Gastroesophageal sphincter (tissue), 4 donors: Measurements from ENCODE around the gene KIAA1217. TPM values are rescaled to one million over a fixed set of nuclear protein-coding genes. Genes with fewer than 3 reads are reported as not detected.

ENCODE experiments used
- ATAC-seq: fragments of 150-250 bp; one replicate; pipeline ENCODE4 v1.9.1; 2016; ENCODE audit warnings: mild to moderate bottlenecking, moderate library complexity
- H3K27ac ChIP-seq, 4 donors: fragments of 200-600 bp; sonication (generic) in 3 of 4; 1 replicate in 3 of 4; 2 replicates in 1 of 4; pipeline ENCODE4 v1.5.1; 2016 to 2019
- H3K27me3 ChIP-seq: fragments of 200-600 bp; sonication (generic); one replicate; pipeline ENCODE4 v1.5.1; 2019
- H3K36me3 ChIP-seq, 2 donors: fragments of 200-600 bp; sonication (generic); one replicate each; pipeline ENCODE4 v1.5.1; 2019; ENCODE audit warnings: control low read depth in 1 of 2
- H3K4me1 ChIP-seq, 3 donors: fragments of 200-600 bp; sonication (generic); 1 replicate in 2 of 3; 2 replicates in 1 of 3; pipeline ENCODE4 v1.5.1; 2016 to 2019; ENCODE audit warnings: control low read depth in 2 of 3
- H3K4me3 ChIP-seq, 2 donors: fragments of 200-600 bp; sonication (generic); one replicate each; pipeline ENCODE4 v1.5.1; 2019; ENCODE audit warnings: mild to moderate bottlenecking in 1 of 2, moderate library complexity in 1 of 2
- H3K9me3 ChIP-seq, 3 donors: fragments of 200-600 bp; sonication (generic); one replicate each; pipeline ENCODE4 v1.5.1; 2017 to 2019; ENCODE audit warnings: control low read depth in 2 of 3
- EP300 ChIP-seq: sonication (generic); formaldehyde crosslinking; IDR thresholded peaks from one replicate; pipeline ENCODE4 v1.6.1; 2017; ENCODE audit warnings: antibody characterized with exemption, mild to moderate bottlenecking
- POLR2A ChIP-seq, 2 donors: fragments of 450-650 bp; IDR thresholded peaks; one replicate each; pipeline ENCODE4 v1.6.1; 2017; ENCODE audit warnings: antibody characterized with exemption in 2 of 2, mild to moderate bottlenecking in 2 of 2, moderate library complexity in 1 of 2
- POLR2AphosphoS5 ChIP-seq: sonication (generic); formaldehyde crosslinking; IDR thresholded peaks from one replicate; pipeline ENCODE4 v1.6.1; 2017; ENCODE audit warnings: antibody characterized with exemption
- WGBS, 2 donors: methylation state at CpG; one replicate each; pipeline ENCODE4 v1.1.5; 2018; ENCODE audit warnings: low coverage in 1 of 2; 5-methylcytosine and 5-hydroxymethylcytosine counted together
- total RNA-seq, 4 donors: library from RNA; depleted of rRNA; stranded (reverse); fragments of >200 nt; gene quantifications; one replicate each; pipeline ENCODE4 v1.1.0, GENCODE V29; 2016
- TF ChIP-seq, protein P1 (sequence below), 4 experiments: fragments of 200-600 bp in 2 of 4; fragments of 450-650 bp in 2 of 4; sonication (generic) in 1 of 4; IDR thresholded peaks; one replicate each; pipeline ENCODE4 v1.5.1; 2017 to 2019; ENCODE audit warnings: antibody characterized with exemption in 4 of 4, mild to moderate bottlenecking in 2 of 4, moderate library complexity in 2 of 4

Gene KIAA1217
- total RNA-seq, 4 donors from 2014 or later = 9.7 to 15.3 (median 12.7) TPM

DNA sequence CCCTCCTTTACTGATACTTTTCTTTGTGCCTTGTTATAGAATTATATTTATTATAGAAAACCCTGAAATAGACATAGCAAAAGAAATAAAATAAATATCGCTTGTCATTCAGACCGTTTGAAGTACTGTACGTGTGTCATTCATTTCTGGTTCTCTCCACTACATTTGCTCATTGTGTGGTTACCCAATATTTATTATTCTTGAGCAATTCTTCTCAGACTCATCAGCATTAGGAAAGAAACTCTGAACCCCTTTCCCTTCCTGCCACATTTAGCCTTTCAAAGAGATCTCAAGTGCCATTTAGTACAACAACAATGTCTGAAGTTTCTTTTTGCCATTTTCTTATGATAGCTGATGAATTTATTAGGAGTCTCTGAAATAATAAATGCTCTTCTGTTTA lies 154.1 kb downstream of the KIAA1217 start:
- WGBS, 2 donors = 62 to 83% methylated on average over 3 of the region's 3 CpGs
- Histone ChIP-seq H3K9me3 (no peaks in the 10 kb centered on the region), H3K4me3 (no peak overlapping the region), H3K27me3 (no peaks in the 10 kb centered on the region), H3K36me3 (no peaks in the 10 kb centered on the region), H3K4me1 (no peaks in the 10 kb centered on the region), H3K27ac (no peak overlapping the region)
- ATAC-seq = no peak
- TF ChIP-seq, protein P1, sequence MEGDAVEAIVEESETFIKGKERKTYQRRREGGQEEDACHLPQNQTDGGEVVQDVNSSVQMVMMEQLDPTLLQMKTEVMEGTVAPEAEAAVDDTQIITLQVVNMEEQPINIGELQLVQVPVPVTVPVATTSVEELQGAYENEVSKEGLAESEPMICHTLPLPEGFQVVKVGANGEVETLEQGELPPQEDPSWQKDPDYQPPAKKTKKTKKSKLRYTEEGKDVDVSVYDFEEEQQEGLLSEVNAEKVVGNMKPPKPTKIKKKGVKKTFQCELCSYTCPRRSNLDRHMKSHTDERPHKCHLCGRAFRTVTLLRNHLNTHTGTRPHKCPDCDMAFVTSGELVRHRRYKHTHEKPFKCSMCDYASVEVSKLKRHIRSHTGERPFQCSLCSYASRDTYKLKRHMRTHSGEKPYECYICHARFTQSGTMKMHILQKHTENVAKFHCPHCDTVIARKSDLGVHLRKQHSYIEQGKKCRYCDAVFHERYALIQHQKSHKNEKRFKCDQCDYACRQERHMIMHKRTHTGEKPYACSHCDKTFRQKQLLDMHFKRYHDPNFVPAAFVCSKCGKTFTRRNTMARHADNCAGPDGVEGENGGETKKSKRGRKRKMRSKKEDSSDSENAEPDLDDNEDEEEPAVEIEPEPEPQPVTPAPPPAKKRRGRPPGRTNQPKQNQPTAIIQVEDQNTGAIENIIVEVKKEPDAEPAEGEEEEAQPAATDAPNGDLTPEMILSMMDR (IDR thresholded peaks at IDR 0.05) = no peak
- no peak for TF ChIP-seq POLR2AphosphoS5

DNA sequence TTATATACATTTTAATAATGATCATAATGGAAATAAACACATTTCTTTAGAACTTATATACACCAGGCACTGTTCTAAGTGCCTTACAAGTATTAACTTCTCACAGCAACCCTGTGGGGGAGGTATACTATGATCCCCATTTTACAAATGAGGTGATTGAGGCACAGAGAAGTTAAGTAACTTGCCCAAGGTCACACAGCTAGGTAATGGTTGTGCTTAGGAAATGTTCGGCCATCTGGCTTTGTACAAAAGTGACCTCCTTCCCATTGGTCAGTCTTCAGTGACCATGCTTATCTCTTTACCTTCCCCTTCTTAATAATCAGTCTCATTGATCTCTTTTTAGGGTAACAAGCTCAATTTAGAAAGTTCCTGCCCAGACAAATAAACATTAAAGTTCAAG lies 158.8 kb downstream of the KIAA1217 start:
- 86 to 93% methylated on average over 1 of the region's 1 CpG for WGBS, 2 donors
- no peak overlapping the region for H3K27ac ChIP-seq
- no peaks in the 10 kb centered on the region for H3K4me1 ChIP-seq
- ATAC-seq = no peak
- H3K36me3 ChIP-seq = no peaks in the 10 kb centered on the region
- no peak overlapping the region for H3K4me3 ChIP-seq
- no peak for TF ChIP-seq POLR2AphosphoS5
- TF ChIP-seq EP300 = no peak
- no peak for TF ChIP-seq POLR2A (IDR thresholded peaks at IDR 0.05)
- TF ChIP-seq, protein P1 (IDR thresholded peaks at IDR 0.05) = no peak
- H3K27me3 ChIP-seq = no peaks in the 10 kb centered on the region
- H3K9me3 ChIP-seq = no peaks in the 10 kb centered on the region

DNA sequence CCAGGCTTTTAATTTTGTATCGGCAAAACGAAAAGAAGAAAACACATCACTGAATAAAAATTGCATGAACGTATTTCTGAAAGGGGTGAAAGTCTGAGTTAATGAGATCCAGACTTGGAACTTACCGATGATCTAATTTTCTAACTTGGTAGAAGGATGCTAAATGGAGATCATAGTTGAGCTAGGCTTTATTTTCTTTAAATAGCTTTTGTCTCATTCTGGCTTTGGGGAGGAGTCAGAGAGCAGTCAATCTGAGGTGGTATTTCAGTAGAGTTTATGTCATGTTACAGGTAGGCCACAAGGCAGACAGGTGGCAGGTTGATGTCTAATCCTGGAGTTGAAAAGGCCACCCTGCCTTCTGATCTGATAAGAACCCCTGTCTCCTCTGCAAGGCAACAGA lies 161.9 kb downstream of the KIAA1217 start:
- H3K4me1 ChIP-seq = no peaks in the 10 kb centered on the region
- no peak for TF ChIP-seq POLR2AphosphoS5
- TF ChIP-seq, protein P1 (IDR thresholded peaks at IDR 0.05) = no peak
- TF ChIP-seq POLR2A (IDR thresholded peaks at IDR 0.05) = no peak
- TF ChIP-seq EP300 = no peak
- H3K4me3 ChIP-seq = no peak overlapping the region
- no peaks in the 10 kb centered on the region for H3K9me3 ChIP-seq
- 72 to 92% methylated on average over 3 to 4 of the region's 4 CpGs for WGBS, 2 donors
- H3K27ac ChIP-seq = no peak overlapping the region
- no peak for ATAC-seq
- H3K27me3 ChIP-seq = no peaks in the 10 kb centered on the region
- H3K36me3 ChIP-seq = no peaks in the 10 kb centered on the region

DNA sequence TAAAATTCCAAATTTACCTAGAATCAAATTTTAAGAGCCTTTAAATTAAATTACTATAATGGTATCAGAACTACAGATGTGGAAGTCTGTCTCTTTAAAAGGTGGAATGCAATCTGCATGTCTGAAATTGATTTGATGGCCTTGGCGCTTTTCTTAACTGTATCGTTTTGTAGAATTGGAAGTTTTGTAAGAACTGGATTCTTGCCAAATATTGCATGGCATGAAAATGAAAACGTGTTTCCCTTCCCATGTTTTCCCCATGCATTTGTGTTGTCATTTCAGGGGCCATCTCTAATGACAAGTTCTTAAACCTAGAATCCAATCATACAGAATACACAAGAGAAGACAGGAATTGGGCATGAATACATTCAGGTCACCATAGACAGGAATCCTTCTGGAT lies 162.5 kb downstream of the KIAA1217 start:
- no peaks in the 10 kb centered on the region for H3K36me3 ChIP-seq
- H3K4me3 ChIP-seq = no peak overlapping the region
- no peak overlapping the region for H3K27ac ChIP-seq
- ATAC-seq = no peak
- TF ChIP-seq POLR2AphosphoS5 (no peak), POLR2A (IDR thresholded peaks at IDR 0.05) (no peak)
- TF ChIP-seq, protein P1 (IDR thresholded peaks at IDR 0.05) = no peak
- H3K27me3 ChIP-seq = no peaks in the 10 kb centered on the region
- no peaks in the 10 kb centered on the region for H3K9me3 ChIP-seq
- H3K4me1 ChIP-seq = no peaks in the 10 kb centered on the region
- WGBS, 2 donors = 61% methylated on average over 3 of the region's 3 CpGs; no CpG with 5 or more reads in 1 of the 2 donors

DNA sequence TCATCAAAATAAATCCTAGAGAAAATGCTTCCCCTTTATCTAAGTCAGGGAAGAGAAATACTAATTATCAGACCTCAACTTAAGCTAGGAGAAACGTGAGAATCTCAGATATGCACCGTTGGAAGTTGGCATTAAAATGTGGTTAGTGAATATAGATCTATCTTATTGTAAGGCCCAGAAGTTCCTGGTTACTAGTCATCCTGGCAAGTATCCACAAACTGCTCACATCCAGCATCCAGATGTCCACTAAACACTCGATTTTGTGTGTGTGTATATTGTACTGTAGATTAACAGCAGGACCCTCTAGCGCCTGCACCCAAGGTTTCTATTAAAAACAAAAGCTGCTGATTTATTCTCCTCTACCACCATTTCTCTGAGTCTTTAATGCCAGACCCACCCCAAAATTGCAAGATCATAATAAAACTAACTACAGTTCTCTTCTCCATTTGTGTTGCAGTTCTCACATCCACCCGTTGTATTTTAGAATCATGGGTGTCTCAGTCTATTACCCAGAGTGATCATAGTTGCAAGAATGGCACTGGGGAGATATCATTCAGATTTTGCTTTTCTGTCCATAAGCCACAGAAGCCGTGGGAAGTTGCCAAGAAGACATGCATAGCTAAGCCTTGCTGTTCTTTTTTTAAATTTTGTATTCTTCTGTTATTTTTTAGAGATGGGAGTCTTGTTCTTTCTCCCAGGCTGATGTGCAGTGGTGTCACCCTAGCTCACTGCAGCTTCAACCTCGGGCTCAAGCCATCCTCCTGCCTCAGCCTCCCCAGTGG lies 165.4 kb downstream of the KIAA1217 start:
- TF ChIP-seq, protein P1 (IDR thresholded peaks at IDR 0.05) = no peak
- TF ChIP-seq EP300 (no peak), POLR2AphosphoS5 (no peak), POLR2A (IDR thresholded peaks at IDR 0.05) (no peak)
- no peak overlapping the region for H3K4me3 ChIP-seq
- no peak overlapping the region for H3K27ac ChIP-seq
- ATAC-seq = no peak
- no peaks in the 10 kb centered on the region for H3K9me3 ChIP-seq
- H3K27me3 ChIP-seq = no peaks in the 10 kb centered on the region
- H3K4me1 ChIP-seq = no peaks in the 10 kb centered on the region
- 41 to 63% methylated on average over 6 to 7 of the region's 7 CpGs for WGBS, 2 donors
- H3K36me3 ChIP-seq = no peaks in the 10 kb centered on the region
